Smooth muscle cell (in vitro differentiated cells): ENCODE measurements around the gene RNU1-3. TPM values are rescaled to one million over a fixed set of nuclear protein-coding genes. Genes with fewer than 3 reads are reported as not detected.
"Not testable (repeated sequence)": the region's sequence is repeated elsewhere in the genome, so short reads cannot be mapped to it uniquely, and the experiment has no call there.

ENCODE experiments used
- DNase-seq: peaks from one replicate; lab custom pipeline; 2025; ENCODE audit not compliant: unreplicated experiment; lab: John Stamatoyannopoulos, UW
- H2AFZ ChIP-seq: fragments of 200-600 bp; sonication (generic); 2 replicates; pipeline ENCODE4 v1.6.0; 2016; ENCODE audit warnings: antibody characterized with exemption, low read depth, mild to moderate bottlenecking
- H3F3A ChIP-seq: fragments of 200-600 bp; sonication (generic); 2 replicates; pipeline ENCODE4 v1.6.0; 2017; ENCODE audit warnings: antibody characterized with exemption, low read depth
- H3K27ac ChIP-seq: fragments of 200-600 bp; sonication (generic); 2 replicates; pipeline ENCODE4 v1.5.1; 2016; ENCODE audit warnings: low read depth, mild to moderate bottlenecking
- H3K27me3 ChIP-seq: fragments of 200-600 bp; sonication (generic); 2 replicates; pipeline ENCODE4 v1.6.1; 2016; ENCODE audit warnings: low read depth, mild to moderate bottlenecking
- H3K36me3 ChIP-seq: fragments of 200-600 bp; sonication (generic); 2 replicates; pipeline ENCODE4 v1.5.1; 2016; ENCODE audit warnings: low read depth
- H3K4me1 ChIP-seq: fragments of 200-600 bp; sonication (generic); 2 replicates; pipeline ENCODE4 v1.5.1; 2016; ENCODE audit warnings: low read depth
- H3K4me2 ChIP-seq: fragments of 200-600 bp; sonication (generic); 2 replicates; pipeline ENCODE4 v1.6.0; 2016; ENCODE audit warnings: mild to moderate bottlenecking
- H3K4me3 ChIP-seq: fragments of 200-600 bp; sonication (generic); 2 replicates; pipeline ENCODE4 v1.5.1; 2016; ENCODE audit warnings: mild to moderate bottlenecking
- H3K79me2 ChIP-seq: fragments of 200-600 bp; sonication (generic); 2 replicates; pipeline ENCODE4 v1.6.0; 2016; ENCODE audit warnings: low read depth, mild to moderate bottlenecking
- H3K9ac ChIP-seq: fragments of 200-600 bp; sonication (generic); 2 replicates; pipeline ENCODE4 v1.6.0; 2016; ENCODE audit warnings: low read depth
- H3K9me3 ChIP-seq: fragments of 200-600 bp; sonication (generic); replicated peaks from 2 replicates; pipeline ENCODE4 v1.5.1; 2016; ENCODE audit warnings: low read depth
- H4K20me1 ChIP-seq: fragments of 200-600 bp; sonication (generic); 2 replicates; pipeline ENCODE4 v1.6.0; 2016; ENCODE audit warnings: low read depth
- WGBS: methylation state at CpG from one replicate; pipeline ENCODE4 v1.1.7; 2016; ENCODE audit warnings: low lambda C conversion rate; 5-methylcytosine and 5-hydroxymethylcytosine counted together
- polyA plus RNA-seq: library from polyadenylated mRNA; unstranded; fragments of >200 nt; fragmentation: Nextera tagmentation; extraction: Ambion mirVana; gene quantifications from 2 replicates; pipeline ENCODE4 v1.2.1, GENCODE V29; 2016
- total RNA-seq: library from RNA; depleted of rRNA; stranded (reverse); fragments of >200 nt; gene quantifications from 2 replicates; pipeline ENCODE4 v1.2.3, GENCODE V29; 2014

The RNU1-3 gene
- total and polyA plus RNA-seq, 2 experiments from 2014 or later, result under 0.01 to 4.2 TPM

DNA sequence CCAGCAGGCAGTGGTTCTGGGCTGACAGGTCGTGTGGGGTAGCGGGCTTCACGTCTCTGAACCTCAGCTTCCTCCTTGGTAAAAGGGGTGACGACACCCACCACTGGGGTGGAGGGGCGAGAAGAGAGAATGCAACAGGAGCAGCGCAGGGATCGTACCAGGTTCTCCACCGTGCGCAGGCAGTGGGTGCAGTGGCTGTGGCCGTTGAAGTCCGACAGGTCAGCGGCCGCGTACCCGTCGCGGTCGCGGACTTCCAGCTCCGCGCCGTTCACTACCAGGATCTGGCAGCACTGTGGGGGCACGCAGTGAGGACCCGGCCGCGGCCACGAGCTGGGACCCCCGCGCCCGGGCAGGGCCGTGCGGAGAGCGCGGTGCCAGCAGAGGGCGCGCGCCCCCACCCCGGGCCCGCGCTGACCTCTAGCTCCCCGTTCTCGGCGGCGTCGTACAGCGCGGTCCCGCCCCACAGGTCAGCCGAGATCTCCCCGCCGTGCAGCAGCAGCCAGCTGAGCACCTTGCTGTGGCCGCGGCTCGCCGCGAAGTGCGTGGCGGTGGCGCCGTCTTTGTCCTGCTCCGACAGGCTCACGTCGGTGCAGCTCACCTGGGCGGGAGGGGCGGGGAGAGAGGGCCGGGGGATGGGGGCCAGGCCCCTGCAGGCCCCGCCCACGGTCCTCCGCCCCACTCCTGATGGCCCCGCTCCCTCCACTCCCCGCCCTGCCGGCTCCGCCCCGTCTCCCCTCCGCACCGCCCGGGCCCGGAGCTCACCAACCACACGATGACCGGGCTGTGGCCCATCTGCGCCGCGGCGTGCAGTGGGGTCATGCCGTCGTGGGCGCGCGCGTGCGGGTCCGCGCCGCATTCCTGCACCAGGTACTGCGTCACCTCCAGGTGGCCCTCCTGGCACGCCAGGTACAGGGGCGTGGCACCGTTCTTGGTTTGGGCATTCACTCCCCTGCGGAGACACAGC is 40.7 kb upstream of the RNU1-3 start:
- DNase-seq, H3K4me2 ChIP-seq: not testable (repeated sequence)
- WGBS, result 20% methylated on average over 1 of the region's 99 CpGs

DNA sequence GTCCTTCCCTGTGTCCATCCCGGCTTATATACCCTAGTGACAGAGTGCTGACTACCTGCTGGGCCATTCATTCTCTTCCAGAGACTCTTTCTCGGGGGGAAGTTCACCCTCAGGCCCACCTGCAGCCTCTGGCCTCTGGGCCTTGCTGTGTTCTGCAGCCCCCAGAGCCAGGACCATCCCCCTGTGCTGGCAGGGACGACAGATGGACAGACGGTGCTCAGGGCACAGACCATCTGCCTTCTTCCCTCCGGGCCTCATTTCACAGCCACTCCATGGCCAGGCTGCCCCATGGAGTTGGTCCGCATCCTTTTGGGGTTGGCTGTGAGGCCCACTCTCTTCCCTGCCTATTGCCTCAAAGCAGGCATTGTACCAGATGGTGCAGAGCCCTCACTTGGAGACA is 39.6 kb upstream of the RNU1-3 start:
- not testable (repeated sequence) for H3K4me1 ChIP-seq, H3K9ac ChIP-seq, DNase-seq, H3K36me3 ChIP-seq, H2AFZ ChIP-seq, H3K79me2 ChIP-seq, H4K20me1 ChIP-seq, H3K27ac ChIP-seq, H3F3A ChIP-seq, H3K27me3 ChIP-seq, H3K4me3 ChIP-seq, H3K4me2 ChIP-seq, H3K9me3 ChIP-seq
- WGBS, result 95% methylated on average over 5 of the region's 6 CpGs

More for the DNA sequence above, 40.7 kb upstream of the RNU1-3 start:
- H3K9me3 ChIP-seq, H4K20me1 ChIP-seq, H2AFZ ChIP-seq, H3K9ac ChIP-seq, H3K79me2 ChIP-seq, H3K4me3 ChIP-seq, H3K27ac ChIP-seq, H3K36me3 ChIP-seq, H3F3A ChIP-seq, H3K4me1 ChIP-seq, H3K27me3 ChIP-seq: not testable (repeated sequence)

DNA sequence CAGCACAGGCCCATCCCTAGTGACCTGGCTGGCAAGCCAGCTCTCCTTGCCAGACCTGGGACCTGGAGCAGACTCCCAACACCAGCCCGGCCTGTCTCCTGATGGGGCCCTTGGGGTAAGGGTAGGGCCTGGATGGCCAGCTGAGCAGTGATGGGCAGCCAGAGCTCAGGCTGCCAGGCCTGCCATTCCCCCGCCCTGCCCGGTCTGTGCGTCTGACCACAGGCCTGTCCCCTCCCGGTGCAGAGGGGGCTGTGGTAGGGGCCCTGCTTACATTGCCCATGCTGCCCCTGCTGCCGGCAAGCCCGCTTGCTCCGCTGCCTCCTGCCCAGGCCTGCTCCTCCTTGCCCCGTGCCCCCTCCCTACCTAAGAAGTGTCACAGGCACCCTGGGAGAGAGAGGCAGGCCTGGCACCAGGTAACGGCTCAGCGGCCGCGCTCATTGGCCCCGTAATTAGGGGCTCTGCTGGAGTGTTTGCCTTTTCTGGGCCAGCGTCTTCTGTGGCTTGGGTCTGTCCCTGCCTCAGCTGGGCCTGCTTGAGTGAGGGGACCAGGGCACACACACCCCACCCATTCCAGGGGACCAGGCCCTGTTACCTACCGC is 37.9 kb upstream of the RNU1-3 start:
- not testable (repeated sequence) for H3K4me2 ChIP-seq, H3K4me1 ChIP-seq, H3K27me3 ChIP-seq, H2AFZ ChIP-seq, H4K20me1 ChIP-seq, H3F3A ChIP-seq, H3K36me3 ChIP-seq, H3K79me2 ChIP-seq, H3K4me3 ChIP-seq, H3K9me3 ChIP-seq, H3K9ac ChIP-seq, H3K27ac ChIP-seq, DNase-seq
- WGBS, result 75% methylated on average over 4 of the region's 16 CpGs

DNA sequence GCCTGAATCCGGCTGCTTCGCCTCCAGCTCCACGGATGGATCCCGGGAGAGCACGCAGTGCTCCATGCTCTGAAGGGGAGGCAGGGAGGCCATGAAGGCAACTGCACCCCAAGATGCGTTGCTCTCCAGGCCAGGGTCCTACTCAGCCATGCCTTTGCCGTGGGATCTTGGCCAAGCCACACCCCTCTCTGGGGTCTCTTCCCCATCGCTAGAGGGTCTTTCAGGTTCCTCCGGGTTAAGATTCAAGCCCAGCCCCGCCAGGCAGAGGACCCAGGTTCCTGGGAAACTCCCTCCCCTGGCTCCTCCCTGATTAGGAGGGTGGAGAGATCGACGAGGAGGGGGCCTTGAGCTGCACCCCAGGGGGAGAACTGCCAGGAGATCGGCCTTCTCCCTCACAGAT is 37.3 kb upstream of the RNU1-3 start:
- H3K4me1 ChIP-seq, H3K4me2 ChIP-seq, H3K36me3 ChIP-seq, H3K4me3 ChIP-seq, H2AFZ ChIP-seq, H3F3A ChIP-seq, DNase-seq, H3K79me2 ChIP-seq, H3K27ac ChIP-seq, H3K9ac ChIP-seq, H3K9me3 ChIP-seq, H3K27me3 ChIP-seq, H4K20me1 ChIP-seq: not testable (repeated sequence)
- whole genome bisulfite sequencing, result 79% methylated on average over 6 of the region's 13 CpGs

DNA sequence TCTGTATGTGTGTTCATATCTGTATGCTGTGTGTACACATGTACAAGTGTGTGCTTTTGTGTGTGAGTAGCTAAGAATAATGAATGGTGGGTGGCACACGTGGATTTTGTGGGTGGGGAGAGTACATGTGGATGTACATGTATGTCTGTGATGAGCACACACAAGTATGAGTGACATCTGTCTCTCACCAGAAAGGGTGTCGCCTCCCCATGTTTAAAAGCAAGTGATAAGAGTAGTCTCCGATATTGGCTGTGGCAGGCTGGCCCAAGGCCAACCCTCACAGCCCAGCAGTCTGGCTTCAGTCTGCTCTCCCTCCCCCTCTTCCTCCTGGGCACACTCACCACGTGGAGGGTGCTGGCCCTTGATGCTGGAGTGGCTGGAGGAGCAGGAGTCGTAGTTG is 36.9 kb upstream of the RNU1-3 start:
- not testable (repeated sequence) for H3K4me2 ChIP-seq, H3K79me2 ChIP-seq, H3K4me1 ChIP-seq, DNase-seq, H3K27me3 ChIP-seq, H3K36me3 ChIP-seq, H3K4me3 ChIP-seq, H3K9me3 ChIP-seq, H2AFZ ChIP-seq, H3K9ac ChIP-seq, H3F3A ChIP-seq, H4K20me1 ChIP-seq, H3K27ac ChIP-seq
- WGBS, result no CpG with 5 or more reads among the region's 5 CpGs

DNA sequence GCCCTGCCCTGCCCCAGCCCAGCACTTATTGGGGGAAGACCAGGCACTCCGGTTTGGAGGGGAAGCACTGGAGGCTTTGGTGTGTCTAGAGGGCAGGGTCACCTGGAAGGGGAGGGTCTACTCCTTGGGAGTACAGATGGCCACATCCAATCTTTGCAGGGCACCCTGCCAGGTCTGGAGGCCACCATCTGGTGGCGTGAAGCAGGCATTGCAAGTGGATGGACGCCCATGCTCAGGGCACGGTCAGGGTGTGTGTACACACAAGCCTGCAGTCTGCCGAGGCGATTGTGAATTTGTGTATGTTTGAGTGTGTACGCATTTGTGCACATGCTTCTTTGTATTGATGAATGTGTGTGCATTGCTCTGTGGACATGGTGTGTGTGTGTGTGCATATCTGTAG is 36.4 kb upstream of the RNU1-3 start:
- not testable (repeated sequence) for H3K9me3 ChIP-seq

DNA sequence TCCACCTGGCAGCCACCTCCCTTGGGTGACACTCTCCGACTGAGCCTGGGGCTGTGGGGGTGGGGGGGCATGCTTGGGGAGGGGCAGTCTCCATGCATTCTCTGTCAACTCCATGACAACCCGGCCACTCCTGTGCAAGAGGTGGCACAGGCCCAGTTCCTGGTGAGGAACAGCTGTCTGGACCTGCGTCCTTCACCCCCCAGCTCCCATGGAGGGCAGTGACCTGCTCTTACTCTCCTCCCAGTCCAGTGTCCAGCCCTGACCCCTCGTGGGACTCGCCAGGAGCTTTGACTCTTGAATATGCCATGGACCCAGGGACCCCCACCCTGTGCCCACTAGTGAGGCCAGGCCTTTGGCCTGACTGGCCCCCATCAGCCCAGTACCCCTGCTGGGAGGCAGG is 35.5 kb upstream of the RNU1-3 start:
- not testable (repeated sequence) for H3K9ac ChIP-seq, H3K4me2 ChIP-seq
- no CpG with 5 or more reads among the region's 5 CpGs for WGBS

More for the DNA sequence above, 36.4 kb upstream of the RNU1-3 start:
- H3K79me2 ChIP-seq, H3K4me2 ChIP-seq, H3F3A ChIP-seq, H2AFZ ChIP-seq, H4K20me1 ChIP-seq, H3K36me3 ChIP-seq, H3K27me3 ChIP-seq, H3K9ac ChIP-seq, H3K4me1 ChIP-seq, DNase-seq, H3K4me3 ChIP-seq, H3K27ac ChIP-seq: not testable (repeated sequence)
- whole genome bisulfite sequencing, result 33% methylated on average over 1 of the region's 7 CpGs

DNA sequence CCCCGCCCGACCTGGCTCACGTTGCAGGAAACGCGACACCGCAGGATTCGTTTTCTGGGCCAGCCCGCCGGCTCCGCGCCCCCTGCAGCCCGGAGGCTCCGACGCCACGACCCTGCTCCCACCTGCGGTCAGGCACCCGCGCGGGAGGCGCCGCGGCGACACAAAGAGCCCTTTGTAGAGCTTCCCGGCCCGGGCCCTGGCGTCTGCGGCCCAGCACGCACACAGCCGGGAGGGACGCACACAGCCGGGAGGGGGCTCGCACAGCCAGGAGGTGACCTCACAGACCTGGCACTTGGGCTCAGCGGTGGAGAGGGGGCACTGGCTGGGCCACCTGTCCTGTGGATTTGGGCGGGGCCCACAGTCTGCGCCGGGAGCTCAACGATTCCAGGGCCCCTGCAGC is 34.4 kb upstream of the RNU1-3 start:
- not testable (repeated sequence) for H3K36me3 ChIP-seq, H3K4me1 ChIP-seq, H3K4me2 ChIP-seq, H3K27me3 ChIP-seq, H3F3A ChIP-seq, H3K4me3 ChIP-seq, H2AFZ ChIP-seq, H3K79me2 ChIP-seq, DNase-seq, H3K9ac ChIP-seq, H4K20me1 ChIP-seq, H3K27ac ChIP-seq, H3K9me3 ChIP-seq
- no CpG with 5 or more reads among the region's 37 CpGs for WGBS

More for the DNA sequence above, 35.5 kb upstream of the RNU1-3 start:
- not testable (repeated sequence) for H3K9me3 ChIP-seq, H3K4me1 ChIP-seq, H3K4me3 ChIP-seq, H2AFZ ChIP-seq, DNase-seq, H3K36me3 ChIP-seq, H3K79me2 ChIP-seq, H4K20me1 ChIP-seq, H3K27ac ChIP-seq, H3K27me3 ChIP-seq, H3F3A ChIP-seq
